Smooth muscle cell of trachea (primary cell): Measurements from ENCODE around the gene SLC25A20. TPM values are rescaled to one million over a fixed set of nuclear protein-coding genes. Genes with fewer than 3 reads are reported as not detected.

Source experiments
- total RNA-seq: library from RNA; depleted of rRNA; stranded (reverse); fragments of >200 nt; gene quantifications from 2 replicates; pipeline ENCODE4 v1.2.1, GENCODE V29; 2014

The SLC25A20 gene
- 18.5 and 28.8 TPM in 2 replicates for total RNA-seq

GRCh38 chr3:48898383-48899234 is at the start of gene SLC25A20:
TSS of gene SLC25A20 (minus strand) at chr3:48898882. CDS start at chr3:48898794, 88 bp downstream.

GRCh38 chr3:48918388-48919214 is 19.9 kb upstream of the SLC25A20 start, which contains the start of gene ARIH2:
TSS of gene ARIH2 (plus strand) at chr3:48918842. CDS start at chr3:48927559, 8,717 bp downstream.

GRCh38 chr3:48847504-48848423 is 50.9 kb downstream of the SLC25A20 start, which contains the start of gene PRKAR2A:
TSS of gene PRKAR2A (minus strand) at chr3:48847874. CDS start at chr3:48847596, 278 bp downstream.

Other genes starting within 250 kb of the SLC25A20 start
- 1.0 and 3.5 TPM in 2 replicates for gene CELSR3, start 236.0 kb downstream of the SLC25A20 start, total RNA-seq
- 11.8 and 25.1 TPM in 2 replicates for gene NCKIPSD, start 213.0 kb downstream of the SLC25A20 start, total RNA-seq
- gene IP6K2, start 181.7 kb downstream of the SLC25A20 start, total RNA-seq: 49.0 and 51.5 TPM in 2 replicates
- 34.9 and 35.9 TPM in 2 replicates for gene PRKAR2A, start 51.0 kb downstream of the SLC25A20 start, total RNA-seq
- 64.4 and 72.0 TPM in 2 replicates for gene ARIH2, start 20.0 kb upstream of the SLC25A20 start, total RNA-seq
- 36.5 and 58.7 TPM in 2 replicates for gene P4HTM, start 91.4 kb upstream of the SLC25A20 start, total RNA-seq
- gene WDR6, start 108.5 kb upstream of the SLC25A20 start, total RNA-seq: 75.3 and 99.4 TPM in 2 replicates
- gene DALRD3, start 119.7 kb upstream of the SLC25A20 start, total RNA-seq: 63.6 and 66.0 TPM in 2 replicates
- 67.8 and 109 TPM in 2 replicates for gene NDUFAF3, start 123.2 kb upstream of the SLC25A20 start, total RNA-seq
- gene IMPDH2, start 130.5 kb upstream of the SLC25A20 start, total RNA-seq: 335 and 458 TPM in 2 replicates
- gene QRICH1, start 195.2 kb upstream of the SLC25A20 start, total RNA-seq: 82.6 and 82.7 TPM in 2 replicates
- gene QARS1, start 205.9 kb upstream of the SLC25A20 start, total RNA-seq: 319 and 442 TPM in 2 replicates
- gene USP19, start 221.9 kb upstream of the SLC25A20 start, total RNA-seq: 64.4 and 72.6 TPM in 2 replicates
- 580 and 1,305 TPM in 2 replicates for gene LAMB2, start 234.2 kb upstream of the SLC25A20 start, total RNA-seq